ENCODE results near the gene ANKRD11.

The ANKRD11 gene

DNA sequence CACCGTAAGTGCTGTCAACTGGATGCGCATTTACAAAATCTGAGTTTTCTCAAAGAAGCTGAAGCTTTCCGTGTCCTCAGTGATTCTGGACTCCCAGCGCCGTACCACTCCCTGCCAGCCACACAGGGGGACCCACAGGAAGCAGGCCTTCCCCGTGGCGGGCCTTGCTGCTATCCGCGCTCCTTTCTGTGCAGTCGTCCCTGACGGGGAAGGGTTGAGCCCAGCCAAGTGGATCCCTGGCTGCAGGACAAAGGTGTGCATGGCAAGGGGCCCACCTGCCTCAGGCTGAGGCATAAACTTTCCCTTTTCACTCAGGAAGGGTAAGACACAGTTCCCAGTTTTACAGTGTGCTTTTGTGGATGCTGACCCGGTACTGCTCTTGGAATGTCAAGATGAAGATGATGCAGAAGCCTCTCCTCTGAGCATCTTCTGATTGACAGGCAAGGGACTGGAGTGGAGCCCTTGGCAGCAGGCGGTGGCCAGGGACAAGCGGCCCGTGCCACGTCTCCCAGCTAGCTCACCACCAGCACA lies 93.0 kb downstream of the ANKRD11 start:
- H2BK5ac ChIP-seq (ENCODE audit: low read length): no peak overlapping the region
- H3K27ac ChIP-seq (ENCODE audit: low read depth, low read length): no peak overlapping the region
- no CpG with 5 or more reads among the region's 16 CpGs for WGBS (ENCODE audit: extremely low coverage, insufficient coverage, low lambda C conversion rate)
- H3K23ac ChIP-seq (ENCODE audit: low read length): no peak overlapping the region
- peaks cover 87% of the 10 kb centered on the region for H3K79me2 ChIP-seq (ENCODE audit: control insufficient read depth, insufficient read depth, low read length)
- H3K18ac ChIP-seq (ENCODE audit: low read length): no peak overlapping the region
- H3K79me1 ChIP-seq (ENCODE audit: low read length): peaks cover 20% of the 10 kb centered on the region
- no peak overlapping the region for H2BK120ac ChIP-seq (ENCODE audit: low read depth, low read length)
- H4K8ac ChIP-seq (ENCODE audit: low read depth, low read length): no peak overlapping the region
- no peak overlapping the region for H4K5ac ChIP-seq (ENCODE audit: low read length)
- DNase-seq: no peak
- no peak overlapping the region for H2BK15ac ChIP-seq (replicated peaks; ENCODE audit: low read depth)
- H2AK5ac ChIP-seq (ENCODE audit: low read length): no peak overlapping the region
- no peak overlapping the region for H3K4ac ChIP-seq (ENCODE audit: low read depth, low read length)
- H3K4me3 ChIP-seq (ENCODE audit: low read length): no peak overlapping the region
- H3K9ac ChIP-seq (ENCODE audit: low read length): no peak overlapping the region
- no peaks in the 10 kb centered on the region for H3K27me3 ChIP-seq (ENCODE audit: insufficient read depth, low read length, poor library complexity)
- no peak overlapping the region for H3K4me2 ChIP-seq (ENCODE audit: low read length)
- no peak overlapping the region for H3K56ac ChIP-seq (ENCODE audit: low read length)
- peaks cover 5% of the 10 kb centered on the region for H3K4me1 ChIP-seq (ENCODE audit: control insufficient read depth, low read depth, low read length)
- peaks cover 2% of the 10 kb centered on the region for H3K36me3 ChIP-seq (ENCODE audit: control insufficient read depth, insufficient read depth, low read length)

DNA sequence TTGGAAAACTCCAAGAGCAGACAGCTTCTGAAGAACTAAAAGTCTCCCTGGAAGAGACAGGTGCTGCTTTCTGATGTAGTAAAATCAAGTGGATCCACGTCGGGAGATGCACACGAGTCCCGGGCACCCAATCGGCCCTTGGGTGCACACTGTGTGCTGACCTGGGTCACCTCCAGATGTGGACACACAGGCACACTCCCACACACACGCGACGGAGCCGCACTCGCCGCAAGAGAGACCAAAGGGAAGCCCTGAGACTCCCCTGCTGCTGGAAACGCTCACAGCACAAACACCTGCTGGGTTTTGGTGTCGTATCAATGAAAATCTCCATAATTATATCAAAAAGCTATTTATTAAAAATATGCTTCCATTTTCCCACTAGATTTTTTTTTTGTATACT lies 94.2 kb downstream of the ANKRD11 start:
- WGBS (ENCODE audit: extremely low coverage, insufficient coverage, low lambda C conversion rate): no CpG with 5 or more reads among the region's 13 CpGs
- DNase-seq: no peak
- no peak overlapping the region for H4K5ac ChIP-seq (ENCODE audit: low read length)

DNA sequence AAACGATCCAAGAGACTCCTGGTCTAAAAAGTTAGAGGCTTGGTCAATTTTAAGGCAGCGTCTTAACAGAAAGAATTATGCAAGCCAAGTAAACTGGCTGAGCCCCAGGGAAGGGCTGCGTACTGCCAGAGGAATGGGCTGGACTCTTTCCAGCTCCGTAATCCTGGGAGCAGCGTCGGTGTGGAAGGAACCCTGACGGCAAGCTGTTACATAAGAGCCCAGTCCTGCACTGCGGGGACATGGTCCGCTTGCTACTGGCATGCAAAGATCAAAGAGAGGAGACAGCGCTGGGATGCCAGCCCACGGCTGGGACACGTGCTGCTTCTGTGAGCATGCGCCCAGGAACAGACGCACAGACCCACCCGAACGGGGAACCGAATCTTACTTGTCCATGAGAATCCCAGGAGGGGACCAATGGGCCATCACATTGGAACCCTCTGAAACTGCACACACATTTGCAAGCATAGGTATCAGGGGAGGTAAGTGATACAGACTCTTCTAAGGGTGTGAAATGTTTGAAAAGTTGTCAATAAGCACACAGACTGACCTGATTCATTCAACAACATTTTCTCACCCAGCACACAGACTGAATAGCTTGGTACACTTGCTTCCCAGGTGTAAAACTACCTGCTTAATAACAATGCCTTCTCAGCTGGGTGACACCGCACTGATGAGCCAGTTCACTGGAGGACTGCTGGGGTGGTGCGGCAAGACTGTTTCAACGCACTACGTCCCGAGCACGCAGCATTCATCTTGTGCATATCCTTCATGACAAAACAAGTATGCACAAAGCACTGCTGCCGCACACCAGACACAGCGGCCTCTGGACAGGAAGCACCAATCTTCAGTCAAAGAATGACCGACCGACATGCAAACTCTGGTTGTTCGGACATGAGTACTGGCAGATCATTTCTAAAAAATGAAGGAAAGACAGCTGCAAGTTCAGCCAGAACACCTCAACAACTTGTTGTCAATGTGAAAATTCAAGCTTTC lies 94.9 kb downstream of the ANKRD11 start:
- peaks cover 5% of the 10 kb centered on the region for H3K4me1 ChIP-seq (ENCODE audit: control insufficient read depth, low read depth, low read length)

More for the DNA sequence above, 94.2 kb downstream of the ANKRD11 start:
- no peak overlapping the region for H3K27ac ChIP-seq (ENCODE audit: low read depth, low read length)
- H3K79me1 ChIP-seq (ENCODE audit: low read length): peaks cover 18% of the 10 kb centered on the region
- no peak overlapping the region for H3K4me2 ChIP-seq (ENCODE audit: low read length)
- no peak overlapping the region for H2AK5ac ChIP-seq (ENCODE audit: low read length)
- H3K18ac ChIP-seq (ENCODE audit: low read length): no peak overlapping the region
- H4K8ac ChIP-seq (ENCODE audit: low read depth, low read length): no peak overlapping the region
- no peak overlapping the region for H3K9ac ChIP-seq (ENCODE audit: low read length)
- no peak overlapping the region for H3K4me3 ChIP-seq (ENCODE audit: low read length)
- H3K56ac ChIP-seq (ENCODE audit: low read length): no peak overlapping the region
- H3K36me3 ChIP-seq (ENCODE audit: control insufficient read depth, insufficient read depth, low read length): peaks cover 2% of the 10 kb centered on the region
- H2BK15ac ChIP-seq (replicated peaks; ENCODE audit: low read depth): no peak overlapping the region
- no peak overlapping the region for H2BK120ac ChIP-seq (ENCODE audit: low read depth, low read length)
- peaks cover 5% of the 10 kb centered on the region for H3K4me1 ChIP-seq (ENCODE audit: control insufficient read depth, low read depth, low read length)
- no peak overlapping the region for H3K4ac ChIP-seq (ENCODE audit: low read depth, low read length)
- no peaks in the 10 kb centered on the region for H3K27me3 ChIP-seq (ENCODE audit: insufficient read depth, low read length, poor library complexity)
- H3K23ac ChIP-seq (ENCODE audit: low read length): no peak overlapping the region
- H3K79me2 ChIP-seq (ENCODE audit: control insufficient read depth, insufficient read depth, low read length): peaks cover 82% of the 10 kb centered on the region
- no peak overlapping the region for H2BK5ac ChIP-seq (ENCODE audit: low read length)

DNA sequence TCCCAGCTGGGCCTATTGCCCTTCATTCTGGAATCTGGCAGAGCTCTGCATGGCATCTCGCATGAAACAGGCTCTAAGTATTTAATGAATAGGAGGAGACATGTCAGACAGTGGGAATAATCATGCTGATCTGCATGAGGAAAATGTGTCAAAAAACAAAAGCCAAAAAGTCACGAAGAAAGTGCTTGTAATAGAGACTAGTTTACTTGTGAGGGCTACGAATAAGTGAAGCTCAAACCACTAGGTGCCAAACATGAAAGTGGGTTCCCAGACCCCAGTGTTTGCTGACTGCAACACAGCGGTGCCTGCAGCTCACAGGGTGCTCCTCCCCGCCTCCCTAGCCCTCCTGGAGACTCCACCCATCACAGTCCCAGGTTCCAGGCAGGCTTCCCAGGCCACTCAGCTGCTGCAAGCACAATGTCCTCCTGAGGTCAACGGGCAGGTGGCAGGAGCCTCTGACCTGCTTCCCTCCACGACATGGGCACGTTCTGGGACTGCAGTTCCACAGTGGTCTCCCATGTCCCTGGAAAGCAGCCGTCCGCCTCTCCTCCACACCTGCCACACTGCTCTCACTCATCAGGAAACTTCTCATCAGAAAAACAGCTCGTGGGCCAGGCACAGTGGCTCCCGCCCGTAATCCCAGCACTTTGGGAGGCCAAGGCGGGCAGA lies 96.5 kb downstream of the ANKRD11 start:
- H3K27ac ChIP-seq (ENCODE audit: low read depth, low read length): no peak overlapping the region
- no peak overlapping the region for H2BK5ac ChIP-seq (ENCODE audit: low read length)
- no peak overlapping the region for H2AK5ac ChIP-seq (ENCODE audit: low read length)
- no peak overlapping the region for H3K56ac ChIP-seq (ENCODE audit: low read length)
- no peak overlapping the region for H3K23ac ChIP-seq (ENCODE audit: low read length)
- no peak overlapping the region for H3K4ac ChIP-seq (ENCODE audit: low read depth, low read length)
- no peak overlapping the region for H3K18ac ChIP-seq (ENCODE audit: low read length)
- no peak for DNase-seq
- no CpG with 5 or more reads among the region's 14 CpGs for WGBS (ENCODE audit: extremely low coverage, insufficient coverage, low lambda C conversion rate)
- H3K36me3 ChIP-seq (ENCODE audit: control insufficient read depth, insufficient read depth, low read length): peaks cover 2% of the 10 kb centered on the region
- no peaks in the 10 kb centered on the region for H3K27me3 ChIP-seq (ENCODE audit: insufficient read depth, low read length, poor library complexity)
- H3K79me2 ChIP-seq (ENCODE audit: control insufficient read depth, insufficient read depth, low read length): peaks cover 84% of the 10 kb centered on the region
- H3K4me2 ChIP-seq (ENCODE audit: low read length): no peak overlapping the region
- no peak overlapping the region for H4K8ac ChIP-seq (ENCODE audit: low read depth, low read length)
- H2BK15ac ChIP-seq (replicated peaks; ENCODE audit: low read depth): no peak overlapping the region
- H4K5ac ChIP-seq (ENCODE audit: low read length): no peak overlapping the region
- no peak overlapping the region for H2BK120ac ChIP-seq (ENCODE audit: low read depth, low read length)
- H3K4me1 ChIP-seq (ENCODE audit: control insufficient read depth, low read depth, low read length): peaks cover 5% of the 10 kb centered on the region
- no peak overlapping the region for H3K9ac ChIP-seq (ENCODE audit: low read length)
- no peak overlapping the region for H3K4me3 ChIP-seq (ENCODE audit: low read length)
- peaks cover 19% of the 10 kb centered on the region for H3K79me1 ChIP-seq (ENCODE audit: low read length)

More for the DNA sequence above, 94.9 kb downstream of the ANKRD11 start:
- no peaks in the 10 kb centered on the region for H3K27me3 ChIP-seq (ENCODE audit: insufficient read depth, low read length, poor library complexity)
- peaks cover 18% of the 10 kb centered on the region for H3K79me1 ChIP-seq (ENCODE audit: low read length)
- H2BK5ac ChIP-seq (ENCODE audit: low read length): no peak overlapping the region
- no peak overlapping the region for H2AK5ac ChIP-seq (ENCODE audit: low read length)
- H3K4me2 ChIP-seq (ENCODE audit: low read length): no peak overlapping the region
- no peak overlapping the region for H3K18ac ChIP-seq (ENCODE audit: low read length)
- no peak overlapping the region for H4K8ac ChIP-seq (ENCODE audit: low read depth, low read length)
- peaks cover 82% of the 10 kb centered on the region for H3K79me2 ChIP-seq (ENCODE audit: control insufficient read depth, insufficient read depth, low read length)
- no peak overlapping the region for H3K4ac ChIP-seq (ENCODE audit: low read depth, low read length)
- H3K9ac ChIP-seq (ENCODE audit: low read length): no peak overlapping the region
- H4K5ac ChIP-seq (ENCODE audit: low read length): no peak overlapping the region
- no peak overlapping the region for H3K23ac ChIP-seq (ENCODE audit: low read length)
- H3K56ac ChIP-seq (ENCODE audit: low read length): no peak overlapping the region
- WGBS (ENCODE audit: extremely low coverage, insufficient coverage, low lambda C conversion rate): no CpG with 5 or more reads among the region's 28 CpGs
- H2BK120ac ChIP-seq (ENCODE audit: low read depth, low read length): no peak overlapping the region
- DNase-seq: no peak
- no peak overlapping the region for H3K27ac ChIP-seq (ENCODE audit: low read depth, low read length)
- H3K36me3 ChIP-seq (ENCODE audit: control insufficient read depth, insufficient read depth, low read length): peaks cover 2% of the 10 kb centered on the region
- no peak overlapping the region for H3K4me3 ChIP-seq (ENCODE audit: low read length)
- H2BK15ac ChIP-seq (replicated peaks; ENCODE audit: low read depth): no peak overlapping the region

DNA sequence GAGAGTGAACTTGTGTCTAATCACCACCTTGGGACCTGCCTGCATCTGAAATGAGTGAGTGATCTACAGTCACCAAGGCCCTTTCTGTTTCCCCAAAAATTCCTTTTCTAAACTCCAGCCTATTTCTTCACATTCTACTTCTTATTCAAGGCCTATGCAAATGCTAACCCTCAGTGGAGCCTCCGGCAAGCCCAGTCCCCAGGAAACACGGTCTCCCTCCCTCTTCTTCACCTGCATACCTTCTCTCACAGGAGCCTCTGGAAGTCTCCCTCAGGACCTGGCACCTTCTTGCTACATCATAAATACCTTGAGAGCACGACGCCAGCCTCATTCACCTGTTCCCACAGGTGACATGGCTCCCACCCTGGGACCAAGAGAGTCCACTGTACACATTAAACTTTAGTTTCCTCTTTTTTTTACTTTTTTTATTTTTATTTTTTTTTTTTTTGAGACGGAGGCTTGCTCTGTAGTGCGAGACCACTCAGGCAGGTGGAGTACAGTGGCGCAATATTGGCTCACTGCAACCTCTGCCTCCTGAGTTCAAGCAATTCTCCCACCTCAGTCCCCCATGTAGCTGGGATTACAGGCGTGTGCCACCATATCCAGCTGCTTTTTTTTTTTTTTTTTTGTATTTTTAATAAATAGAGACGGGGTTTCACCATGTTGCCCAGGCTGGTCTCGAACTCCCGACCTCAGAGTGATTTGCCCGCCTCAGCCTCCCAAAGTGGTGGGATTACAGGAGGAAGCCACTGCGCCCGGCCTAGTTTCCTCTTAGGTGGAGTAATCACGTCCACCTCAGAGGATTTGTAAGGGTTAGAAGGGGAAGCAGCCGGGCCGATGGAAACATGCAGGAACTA lies 97.3 kb downstream of the ANKRD11 start:
- H2BK5ac ChIP-seq (ENCODE audit: low read length): no peak overlapping the region
- H3K4me2 ChIP-seq (ENCODE audit: low read length): no peak overlapping the region
- H3K79me1 ChIP-seq (ENCODE audit: low read length): peaks cover 20% of the 10 kb centered on the region
- H3K27ac ChIP-seq (ENCODE audit: low read depth, low read length): no peak overlapping the region
- no peak overlapping the region for H3K4ac ChIP-seq (ENCODE audit: low read depth, low read length)
- H3K18ac ChIP-seq (ENCODE audit: low read length): no peak overlapping the region
- peak; percentile 84 for DNase-seq
- H4K5ac ChIP-seq (ENCODE audit: low read length): no peak overlapping the region
- WGBS (ENCODE audit: extremely low coverage, insufficient coverage, low lambda C conversion rate): no CpG with 5 or more reads among the region's 17 CpGs
- peaks cover 5% of the 10 kb centered on the region for H3K4me1 ChIP-seq (ENCODE audit: control insufficient read depth, low read depth, low read length)
- H2AK5ac ChIP-seq (ENCODE audit: low read length): no peak overlapping the region
- H3K27me3 ChIP-seq (ENCODE audit: insufficient read depth, low read length, poor library complexity): no peaks in the 10 kb centered on the region
- peaks cover 2% of the 10 kb centered on the region for H3K36me3 ChIP-seq (ENCODE audit: control insufficient read depth, insufficient read depth, low read length)
- peaks cover 84% of the 10 kb centered on the region for H3K79me2 ChIP-seq (ENCODE audit: control insufficient read depth, insufficient read depth, low read length)
- H4K8ac ChIP-seq (ENCODE audit: low read depth, low read length): no peak overlapping the region
- no peak overlapping the region for H3K23ac ChIP-seq (ENCODE audit: low read length)
- H2BK15ac ChIP-seq (replicated peaks; ENCODE audit: low read depth): no peak overlapping the region
- H3K4me3 ChIP-seq (ENCODE audit: low read length): no peak overlapping the region
- no peak overlapping the region for H3K9ac ChIP-seq (ENCODE audit: low read length)
- H2BK120ac ChIP-seq (ENCODE audit: low read depth, low read length): no peak overlapping the region
- H3K56ac ChIP-seq (ENCODE audit: low read length): no peak overlapping the region
